Measurements from ENCODE around the gene JPT1. TPM values are rescaled to one million over a fixed set of nuclear protein-coding genes. Genes with fewer than 3 reads are reported as not detected.

The JPT1 gene
- total RNA-seq, 1 donor from 2014 or later, result 72.9 TPM

GRCh38 chr17:75099881-75100595 lies 54.3 kb downstream of the JPT1 start:
- Mint-ChIP-seq H3K36me3 (ENCODE audit: low read depth) (no peaks in the 10 kb centered on the region), H3K4me1 (peaks cover 17% of the 10 kb centered on the region), H3K27ac (no peak overlapping the region), H3K4me3 (no peak overlapping the region), H3K27me3 (no peaks in the 10 kb centered on the region), H3K9me3 (no peaks in the 10 kb centered on the region)
- intact Hi-C loops (cut with micrococcal nuclease), result no loop called here
- ChIA-PET CTCF (no interaction called here), POLR2A (no interaction called here)
- DNase-seq (no peak), ATAC-seq (ENCODE audit: low read depth) (no peak)
- no peak for TF ChIP-seq CTCF (IDR thresholded peaks at IDR 0.05)

GRCh38 chr17:75098861-75099260 lies 55.5 kb downstream of the JPT1 start:
- Mint-ChIP-seq H3K36me3 (ENCODE audit: low read depth) (no peaks in the 10 kb centered on the region), H3K4me3 (no peak overlapping the region), H3K4me1 (peaks cover 17% of the 10 kb centered on the region), H3K9me3 (no peaks in the 10 kb centered on the region), H3K27ac (no peak overlapping the region), H3K27me3 (no peaks in the 10 kb centered on the region)
- DNase-seq (no peak), ATAC-seq (ENCODE audit: low read depth) (no peak)
- no peak for TF ChIP-seq CTCF (IDR thresholded peaks at IDR 0.05)
- intact Hi-C loops (cut with micrococcal nuclease), result no loop called here
- CTCF ChIA-PET, result interaction anchor here (1.0 kb wide), 1 partner anchor 15 kb away, joined by 3 read pairs; no protein-coding TSS in a partner anchor
- POLR2A ChIA-PET, result interaction anchor here (0.8 kb wide), 1 partner anchor 11 kb away, joined by 5 read pairs; the partner anchor contains the start of gene ARMC7

GRCh38 chr17:75097865-75098264 lies 56.4 kb downstream of the JPT1 start:
- H3K4me3 Mint-ChIP-seq, result no peak overlapping the region
- no peak for DNase-seq
- ChIA-PET CTCF (interaction anchor here (1.3 kb wide), 1 partner anchor 8 kb away, joined by 4 read pairs; no protein-coding TSS in a partner anchor), POLR2A (no interaction called here)
- no peaks in the 10 kb centered on the region for H3K36me3 Mint-ChIP-seq (ENCODE audit: low read depth)
- H3K27me3 Mint-ChIP-seq, result no peaks in the 10 kb centered on the region
- no peak for TF ChIP-seq CTCF (IDR thresholded peaks at IDR 0.05)
- no peak overlapping the region for H3K27ac Mint-ChIP-seq
- peaks cover 13% of the 10 kb centered on the region for H3K4me1 Mint-ChIP-seq
- no peaks in the 10 kb centered on the region for H3K9me3 Mint-ChIP-seq
- intact Hi-C loops (cut with micrococcal nuclease), result no loop called here
- no peak for ATAC-seq (ENCODE audit: low read depth)

- intact Hi-C loops (cut with micrococcal nuclease), result no loop called here
- H3K4me3 Mint-ChIP-seq, result no peak overlapping the region
- peaks cover 3% of the 10 kb centered on the region for H3K4me1 Mint-ChIP-seq
- no peaks in the 10 kb centered on the region for H3K9me3 Mint-ChIP-seq
- no peaks in the 10 kb centered on the region for H3K27me3 Mint-ChIP-seq
- H3K36me3 Mint-ChIP-seq (ENCODE audit: low read depth), result no peaks in the 10 kb centered on the region
- ChIA-PET POLR2A (interaction anchor here (0.7 to 1.5 kb wide), 3 partner anchors 11 to 19 kb away, joined by 3 to 5 read pairs (median 3); no protein-coding TSS in a partner anchor), CTCF (no interaction called here)
- TF ChIP-seq CTCF (IDR thresholded peaks at IDR 0.05), result no peak
- DNase-seq, result no peak
- H3K27ac Mint-ChIP-seq, result no peak overlapping the region
- no peak for ATAC-seq (ENCODE audit: low read depth)
Measured at GRCh38 chr17:75096082-75096625, 58.2 kb downstream of the JPT1 start.

- Mint-ChIP-seq H3K27ac (no peak overlapping the region), H3K9me3 (no peaks in the 10 kb centered on the region), H3K36me3 (ENCODE audit: low read depth) (no peaks in the 10 kb centered on the region), H3K27me3 (no peaks in the 10 kb centered on the region), H3K4me3 (no peak overlapping the region), H3K4me1 (peaks cover 6% of the 10 kb centered on the region)
- CTCF ChIA-PET, result no interaction called here
- no peak for TF ChIP-seq CTCF (IDR thresholded peaks at IDR 0.05)
- no peak for ATAC-seq (ENCODE audit: low read depth)
- intact Hi-C loops (cut with micrococcal nuclease), result no loop called here
- POLR2A ChIA-PET, result interaction anchor here (1.1 kb wide), 1 partner anchor 13 kb away, joined by 3 read pairs; no protein-coding TSS in a partner anchor
- DNase-seq, result no peak
Measured at GRCh38 chr17:75094871-75095399, 59.4 kb downstream of the JPT1 start.

Measured in activated B cell treated with CpG ODN at 0.5 μM for 24 hours (primary cell).